ACHN (cell line): ENCODE measurements around the gene PRRG1.
"Not testable (repeated sequence)": the region's sequence is repeated elsewhere in the genome, so short reads cannot be mapped to it uniquely, and the experiment has no call there.

Source experiments
- DNase-seq: peaks from one replicate; pipeline ENCODE4 v3.0.0-alpha.2; 2015
- in situ Hi-C: cut with HindIII; loops from 2 replicates; pipeline ENCODE4 v1.10.0; 2017; ENCODE audit warnings: low sequenced_read_pairs, low pct_ligation_motif_present, low pct_unique_long_range_greater_than_20kb

Gene PRRG1

DNA sequence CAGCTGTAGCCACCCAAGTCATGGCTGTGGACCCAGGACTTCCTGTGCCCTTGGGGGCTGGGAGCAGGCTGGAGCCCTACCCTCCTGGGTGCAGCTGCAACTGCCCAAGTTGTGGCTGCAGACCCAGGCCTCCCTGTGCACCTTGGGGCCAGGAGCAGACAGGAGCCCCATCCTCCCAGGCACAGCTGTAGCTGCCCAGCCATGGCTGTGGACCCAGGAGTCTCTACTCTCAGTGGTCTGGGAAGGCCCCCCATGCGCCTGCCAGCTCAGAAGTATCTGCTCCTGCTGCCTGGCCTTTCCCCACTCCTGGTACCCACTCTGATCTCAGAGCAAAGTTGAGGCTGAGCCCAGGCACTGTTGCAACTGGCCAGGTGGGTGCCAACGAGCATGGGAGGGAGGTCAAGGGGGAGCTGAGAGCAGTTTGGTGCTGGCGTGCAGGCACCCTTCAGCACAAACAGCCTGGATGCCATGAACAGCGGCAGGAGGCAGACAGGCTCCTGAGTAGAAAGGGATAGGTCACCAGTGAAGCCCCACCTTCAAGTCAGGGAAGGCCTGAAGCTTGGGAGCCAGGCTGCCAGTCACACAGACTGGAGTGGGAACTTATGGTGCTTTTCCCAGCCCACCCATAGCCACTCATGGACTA lies 21.5 kb downstream of the PRRG1 start:
- DNase-seq = no peak
- in situ Hi-C loops = no loop called here

DNA sequence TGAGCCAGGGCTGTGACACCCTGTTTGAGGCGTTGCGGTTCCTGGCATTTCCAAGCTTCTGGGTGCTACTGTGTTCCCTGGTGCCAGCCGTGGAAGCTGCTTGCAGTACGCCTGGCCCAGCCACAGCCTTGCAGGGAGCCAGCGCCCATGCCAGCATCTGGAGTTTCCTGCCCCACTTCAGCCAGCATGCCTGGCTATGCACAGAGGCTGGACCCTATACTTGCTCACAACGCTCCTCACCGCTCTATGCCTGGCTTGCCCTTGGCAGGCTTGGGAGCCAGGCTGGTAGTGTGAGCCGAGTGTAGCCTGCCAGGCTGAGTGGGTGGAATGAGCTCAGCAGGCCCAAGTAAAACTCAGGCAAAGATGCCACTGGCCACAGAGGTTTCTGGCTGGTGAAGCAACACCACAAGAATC lies 22.4 kb downstream of the PRRG1 start:
- DNase-seq = no peak
- in situ Hi-C loops = no loop called here

DNA sequence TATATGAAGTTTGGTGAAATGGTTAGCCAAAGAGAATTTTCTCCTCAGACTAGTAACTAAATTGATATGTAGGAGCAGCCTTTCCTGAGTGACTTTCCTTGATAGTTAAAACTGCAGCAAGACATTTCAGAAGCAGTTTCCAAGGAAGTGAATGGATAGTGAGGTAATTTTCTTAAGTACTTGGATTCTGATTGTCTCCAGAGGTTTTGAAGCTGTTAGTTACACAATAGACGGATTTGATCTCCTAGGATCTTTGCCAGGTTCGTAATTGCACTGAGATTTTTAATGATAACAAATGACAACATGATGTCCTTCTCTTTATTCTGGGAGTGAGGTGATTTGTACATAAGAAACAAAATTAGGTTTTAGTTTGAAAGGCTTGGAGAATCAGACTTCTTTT lies 29.2 kb downstream of the PRRG1 start:
- in situ Hi-C loops = no loop called here
- no peak for DNase-seq

DNA sequence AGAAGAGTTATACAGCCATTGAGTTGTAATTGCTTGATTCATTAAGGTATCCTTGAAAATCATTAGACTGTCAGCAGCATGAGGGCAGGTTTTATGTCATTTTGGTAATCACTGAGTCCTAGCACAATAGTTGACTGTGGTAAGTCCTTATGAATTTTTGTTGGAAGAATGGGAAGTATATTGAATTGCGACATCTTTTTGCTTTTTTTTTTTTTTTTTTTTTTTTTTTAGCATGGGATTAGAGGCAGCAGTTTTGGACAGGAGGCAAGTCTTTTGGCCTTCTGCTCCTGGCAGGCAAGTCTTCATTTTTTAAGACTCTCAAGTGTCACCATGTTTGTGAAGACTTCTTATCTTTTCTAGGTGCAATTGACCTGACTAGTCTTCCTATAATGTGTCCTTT lies 29.7 kb downstream of the PRRG1 start:
- in situ Hi-C loops = no loop called here
- DNase-seq = no peak

DNA sequence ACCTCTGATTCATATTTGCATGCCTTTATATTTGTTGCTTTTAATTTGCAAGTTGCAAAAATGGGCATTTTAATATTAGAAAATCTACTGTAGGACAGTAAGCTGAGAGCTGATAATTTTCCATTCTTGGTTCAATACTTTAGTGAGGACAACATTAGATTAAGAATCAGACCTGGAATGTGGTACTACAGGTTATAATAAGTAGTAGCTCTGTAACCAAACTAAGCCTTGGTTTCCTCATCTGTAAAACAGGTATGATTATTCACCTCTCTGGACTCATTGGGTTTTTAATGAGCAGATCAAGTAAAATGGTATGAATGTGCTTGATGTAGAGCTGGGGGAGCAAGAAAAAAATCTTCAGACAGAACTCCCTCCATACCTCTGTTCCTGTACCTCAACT lies 31.1 kb downstream of the PRRG1 start:
- no peak for DNase-seq
- in situ Hi-C loops = no loop called here

DNA sequence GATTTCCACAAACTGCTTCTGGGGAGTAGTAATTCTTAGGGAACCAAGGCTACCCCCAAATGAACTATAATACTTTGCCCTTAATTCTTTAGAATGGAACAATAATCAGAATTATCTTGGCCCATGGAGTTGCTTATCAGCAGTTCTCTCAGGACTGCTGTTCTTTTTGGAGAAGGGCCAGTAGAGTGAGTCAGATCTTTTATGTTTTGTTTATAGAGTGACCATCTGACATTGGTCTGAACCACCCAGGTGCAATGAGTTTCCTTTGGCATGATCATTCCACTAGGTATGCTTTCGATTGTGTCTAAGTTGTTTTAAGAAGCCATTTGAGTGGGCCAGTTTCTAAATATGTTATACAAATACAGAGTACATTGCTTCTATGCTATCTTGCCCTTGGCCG lies 31.8 kb downstream of the PRRG1 start:
- DNase-seq = peak; percentile 64

DNA sequence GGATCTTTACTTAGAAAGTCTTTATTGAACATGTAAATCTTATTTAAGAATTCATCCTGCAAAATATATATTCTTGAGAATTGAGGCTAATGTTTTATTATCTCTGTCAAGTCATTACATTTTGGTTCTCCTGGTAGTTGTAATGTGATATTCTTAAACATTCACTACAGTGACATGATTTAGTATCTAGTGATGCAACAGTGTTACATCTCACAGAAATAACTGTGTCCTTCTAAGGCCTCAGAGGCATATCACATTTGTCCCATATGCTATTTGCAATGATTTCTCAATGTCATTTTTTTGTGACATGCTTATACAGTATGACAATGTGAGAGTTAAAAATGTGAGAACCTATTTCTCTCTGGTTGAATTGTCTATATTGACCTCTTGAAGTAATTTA lies 34.1 kb downstream of the PRRG1 start:
- DNase-seq = no peak
- in situ Hi-C loops = no loop called here

More for the DNA sequence above, 31.8 kb downstream of the PRRG1 start:
- in situ Hi-C loops = no loop called here

DNA sequence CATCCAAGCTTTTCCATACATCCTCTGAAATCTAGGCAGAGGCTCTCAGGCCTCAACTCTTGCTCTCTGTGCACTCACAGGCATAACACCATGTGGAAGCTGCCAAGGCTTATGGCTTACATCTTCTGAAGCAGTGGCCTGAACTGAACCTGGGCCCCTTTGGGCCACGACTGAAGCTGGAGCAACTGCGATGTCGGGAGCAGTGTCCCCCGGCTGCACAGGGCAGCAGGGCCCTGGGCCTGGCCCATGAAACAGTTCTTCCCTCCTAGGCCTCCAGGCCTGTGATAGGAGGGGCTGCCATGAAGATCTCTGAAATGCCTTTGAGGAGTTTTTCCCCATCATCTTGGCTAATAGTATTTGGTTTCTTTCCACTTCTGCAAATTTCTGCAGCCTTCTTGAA lies 39.2 kb downstream of the PRRG1 start:
- in situ Hi-C loops = no loop called here
- DNase-seq = no peak

DNA sequence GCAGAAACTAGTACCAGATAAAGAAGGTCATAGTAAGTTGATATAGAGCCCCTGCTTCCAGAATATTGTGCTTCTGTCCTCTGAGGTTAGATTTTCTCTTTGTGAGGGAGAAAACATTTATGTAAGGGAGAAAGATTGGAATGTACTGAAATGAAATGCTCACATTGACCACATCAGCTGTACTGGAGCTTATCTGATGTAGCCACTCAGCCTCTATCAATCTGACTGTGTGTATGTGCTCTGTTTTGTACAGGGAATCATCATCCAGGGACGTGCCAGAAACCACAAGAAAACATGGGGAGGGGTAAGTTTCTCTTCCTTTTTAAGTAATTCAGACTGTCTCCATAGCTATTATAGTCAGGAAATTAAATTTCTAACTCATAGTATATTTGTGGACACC lies 56.8 kb downstream of the PRRG1 start:
- DNase-seq = no peak
- in situ Hi-C loops = no loop called here

DNA sequence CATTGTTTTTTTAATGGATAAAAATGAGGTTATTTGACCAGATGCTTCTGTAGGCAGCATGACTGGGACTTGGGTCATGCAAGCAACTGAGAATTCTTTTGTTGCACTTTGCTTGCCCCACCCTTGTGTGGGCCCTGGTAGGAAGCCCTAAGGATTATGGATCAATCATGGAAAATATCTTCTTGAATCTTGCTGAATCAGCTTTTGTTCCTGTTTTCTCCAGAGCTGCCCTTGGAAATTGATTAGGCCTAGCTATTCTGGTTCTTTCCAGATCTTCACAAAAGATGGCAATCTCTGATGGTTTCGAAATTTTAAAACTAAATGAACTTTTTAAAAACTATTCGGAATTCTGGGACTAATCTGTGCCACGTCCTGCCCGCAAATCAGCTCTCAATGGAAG lies 58.6 kb downstream of the PRRG1 start:
- in situ Hi-C loops = no loop called here

DNA sequence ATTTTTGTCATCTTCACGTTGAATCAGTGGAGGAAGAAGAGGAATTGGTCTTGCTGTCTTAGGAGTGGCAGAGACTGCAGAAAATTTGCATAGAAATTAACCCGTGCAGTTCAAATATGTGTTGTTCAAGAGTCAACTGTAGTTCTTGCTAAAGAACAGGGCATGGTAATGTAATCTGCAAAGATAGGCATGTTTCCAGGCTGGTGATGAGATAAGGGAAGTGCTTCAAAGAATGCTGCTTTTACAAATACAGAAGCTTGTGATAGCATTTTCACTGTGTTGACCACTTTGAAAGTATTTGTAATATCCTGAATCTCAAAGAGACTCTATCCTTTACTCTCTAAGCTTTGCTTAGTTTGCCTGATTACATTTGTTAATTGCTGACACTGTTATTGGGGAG lies 60.1 kb downstream of the PRRG1 start:
- in situ Hi-C loops = no loop called here
- DNase-seq = no peak

More for the DNA sequence above, 58.6 kb downstream of the PRRG1 start:
- no peak for DNase-seq

DNA sequence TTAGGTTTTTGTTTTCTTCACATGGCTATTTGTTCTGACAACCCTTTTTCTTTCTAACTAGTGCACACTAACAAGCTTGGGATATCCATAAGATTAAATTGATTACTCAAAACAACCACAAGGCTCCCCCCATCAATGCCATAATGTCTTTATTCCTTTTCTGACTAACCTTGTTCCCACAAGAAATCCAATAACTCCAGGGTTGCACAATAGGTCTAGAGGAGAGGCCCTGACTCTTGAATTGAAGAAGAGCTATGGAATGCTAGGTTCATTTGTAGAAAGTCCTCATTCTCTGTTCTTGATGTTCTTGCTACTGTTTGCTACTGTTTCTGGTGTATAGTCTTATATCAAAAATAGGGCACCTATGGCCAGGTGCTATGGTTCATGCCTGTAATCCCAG lies 71.0 kb downstream of the PRRG1 start:
- no peak for DNase-seq
- in situ Hi-C loops = no loop called here

DNA sequence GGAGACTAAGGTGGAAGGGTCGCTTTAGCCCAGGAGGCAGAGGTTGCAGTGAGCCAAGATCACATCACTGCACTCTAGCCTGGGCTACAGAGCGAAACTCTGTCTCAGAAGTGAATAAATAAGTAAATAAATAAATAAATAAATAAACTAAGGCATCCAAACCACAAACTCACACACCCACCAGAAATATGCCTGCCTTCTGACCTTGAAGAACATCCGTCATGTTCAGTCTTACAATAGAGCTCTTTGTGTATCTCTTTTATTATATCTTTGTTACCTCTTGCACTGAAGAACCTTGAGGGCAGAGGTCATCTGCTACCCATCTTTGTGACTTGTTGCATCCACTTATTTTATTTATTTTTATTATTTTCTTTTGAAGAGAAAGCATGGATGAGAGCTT lies 71.6 kb downstream of the PRRG1 start:
- in situ Hi-C loops = no loop called here
- DNase-seq = no peak

DNA sequence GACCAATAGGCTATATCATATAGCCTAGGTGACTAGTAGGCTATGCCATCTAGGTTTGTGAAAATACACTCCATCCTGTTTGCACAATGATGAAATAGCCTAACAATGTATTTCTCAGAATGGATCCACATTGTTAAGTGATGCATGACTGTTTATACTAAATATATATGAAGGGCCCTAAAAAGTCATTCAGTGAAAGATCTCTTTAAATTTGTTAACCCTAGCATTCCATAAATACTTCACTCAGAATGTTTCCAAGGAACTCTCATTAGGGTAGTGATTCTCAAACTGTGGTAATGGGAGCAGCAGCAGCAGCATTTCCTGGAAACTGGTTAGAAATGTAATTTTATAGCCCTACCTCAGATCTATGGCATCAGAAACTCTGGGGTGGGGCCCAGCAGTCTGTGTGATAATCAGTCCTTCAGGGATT lies 74.9 kb downstream of the PRRG1 start:
- no peak for DNase-seq
- in situ Hi-C loops = no loop called here

DNA sequence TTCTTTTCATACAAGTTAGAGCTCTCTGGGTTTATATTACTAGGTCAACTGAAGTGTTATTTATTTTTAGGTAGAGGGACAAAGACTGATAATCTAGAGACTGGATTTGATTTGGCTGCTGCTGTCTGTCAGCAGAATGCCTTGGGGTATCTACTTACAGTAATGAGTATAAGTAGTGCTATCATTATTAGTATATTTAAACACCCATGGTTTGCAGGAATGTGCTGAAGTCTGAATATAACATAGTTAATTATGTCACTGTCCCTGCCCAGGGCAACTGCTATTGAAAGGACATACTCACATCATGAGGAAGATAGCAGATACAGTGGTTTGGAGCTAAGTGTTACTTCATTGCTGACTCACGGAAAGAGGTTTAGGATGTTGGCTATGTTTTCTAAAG lies 76.2 kb downstream of the PRRG1 start:
- DNase-seq = no peak
- in situ Hi-C loops = no loop called here

DNA sequence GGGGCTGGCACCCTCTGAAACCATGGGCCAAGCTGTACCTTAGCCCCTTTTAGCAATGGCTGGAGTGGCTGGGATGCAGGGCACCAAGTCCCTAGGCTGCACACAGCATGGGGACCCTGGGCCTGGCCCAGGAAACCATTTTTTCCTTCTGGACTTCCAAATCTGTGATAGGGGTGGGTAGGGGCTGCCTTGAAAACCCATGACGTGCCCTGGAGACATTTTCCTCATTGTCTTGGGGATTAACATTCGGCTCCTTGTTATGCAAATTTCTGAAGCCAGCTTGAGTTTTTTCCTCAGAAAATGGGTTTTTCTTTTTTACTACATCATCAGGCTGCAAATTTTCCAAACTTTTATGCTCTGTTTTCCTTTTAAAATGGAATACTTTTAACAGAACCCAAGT lies 79.8 kb downstream of the PRRG1 start:
- DNase-seq, in situ Hi-C loops: not testable (repeated sequence)

DNA sequence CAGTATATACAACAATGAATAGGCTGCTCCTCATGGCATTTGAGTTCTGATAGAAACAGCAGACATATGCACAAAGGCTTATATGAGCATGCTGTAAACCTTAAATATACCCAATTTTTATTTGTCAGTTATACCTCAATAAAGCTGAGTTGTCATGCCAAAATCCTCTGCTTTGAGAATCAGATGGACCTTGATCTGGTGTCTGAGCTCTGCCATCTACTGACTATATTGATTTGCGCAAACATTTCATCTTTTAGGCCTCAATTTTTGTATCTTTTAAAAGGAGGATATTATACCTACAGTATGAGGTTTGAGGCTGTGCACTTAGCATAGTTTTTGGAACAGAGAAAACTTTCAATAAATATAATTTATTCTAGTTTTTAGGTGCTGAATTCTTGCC lies 85.2 kb downstream of the PRRG1 start:
- in situ Hi-C loops = no loop called here
- no peak for DNase-seq

DNA sequence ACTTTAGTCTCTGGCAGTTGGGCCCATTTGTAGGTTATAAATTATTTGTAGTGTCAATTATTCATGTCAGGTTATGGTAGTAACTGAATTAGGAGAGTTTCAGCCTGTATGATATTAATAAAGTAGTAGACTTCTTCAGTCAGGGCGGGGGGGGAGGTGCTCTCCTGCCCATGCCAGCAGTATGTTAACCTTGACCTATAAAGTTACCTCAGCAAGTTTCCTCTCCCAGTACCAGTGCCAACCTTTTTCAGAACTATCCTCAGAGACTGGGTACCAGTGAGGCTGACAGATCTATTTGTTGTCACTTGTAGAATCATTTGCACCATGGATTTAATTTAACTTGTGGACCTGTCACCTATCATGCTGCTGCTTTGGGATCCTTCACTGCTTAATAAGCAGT lies 88.0 kb downstream of the PRRG1 start:
- DNase-seq = no peak
- in situ Hi-C loops = no loop called here

DNA sequence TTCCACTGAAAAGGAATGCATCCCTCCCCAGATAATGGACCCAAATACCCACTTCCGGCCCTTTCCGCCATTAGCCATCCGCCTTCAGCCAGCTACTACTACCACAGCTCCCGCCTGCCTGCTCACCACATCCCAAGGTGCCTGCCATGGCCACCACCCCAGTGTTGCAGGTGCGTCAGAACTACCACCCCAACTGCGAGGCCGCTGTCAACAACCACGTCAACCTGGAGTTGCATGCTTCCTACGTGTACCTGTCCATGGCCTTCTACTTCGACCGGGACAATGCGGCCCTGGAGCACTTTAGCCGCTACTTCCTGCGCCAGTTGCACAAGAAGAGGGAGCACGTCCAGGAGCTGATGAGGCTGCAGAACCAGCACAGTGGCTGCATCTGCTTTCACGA lies 92.2 kb downstream of the PRRG1 start:
- in situ Hi-C loops = no loop called here
- no peak for DNase-seq

DNA sequence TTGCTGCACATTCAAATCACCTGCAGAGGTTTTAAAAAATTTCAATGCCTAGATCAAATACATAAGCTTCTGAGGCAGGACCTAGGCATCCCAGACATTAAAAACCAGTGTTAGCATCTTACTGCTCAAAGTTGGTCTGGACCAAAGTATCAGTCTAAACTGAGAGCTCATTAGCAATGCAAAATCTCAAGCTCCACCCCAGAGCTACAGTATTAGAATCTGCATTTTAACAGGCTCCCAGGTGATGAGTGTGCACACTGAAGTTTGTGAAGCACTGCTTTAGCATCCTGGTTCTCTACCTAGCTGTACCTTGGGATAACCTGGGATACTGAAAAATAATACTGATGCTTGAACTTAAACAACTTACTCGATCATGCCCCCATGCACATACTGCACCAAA lies 96.0 kb downstream of the PRRG1 start:
- no peak for DNase-seq
- in situ Hi-C loops = no loop called here

DNA sequence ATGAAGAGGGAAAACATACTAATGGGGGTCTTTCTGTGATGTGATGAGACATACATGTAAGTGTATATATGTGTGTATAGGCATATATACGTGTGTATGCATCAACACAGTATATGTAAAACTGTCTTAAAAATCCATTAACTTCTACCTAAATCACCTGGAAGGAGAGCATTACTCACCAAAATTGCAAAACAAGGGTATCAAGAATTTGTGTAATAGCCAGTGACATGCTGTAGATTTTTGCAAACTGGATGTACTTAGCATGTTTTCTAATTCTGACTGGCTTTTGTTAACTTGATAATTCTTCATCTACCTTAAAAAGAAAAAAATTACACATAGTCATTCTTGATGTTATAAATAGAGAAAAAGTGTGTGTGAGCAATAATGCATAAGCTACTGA lies 104.7 kb downstream of the PRRG1 start:
- in situ Hi-C loops = no loop called here
- no peak for DNase-seq
